Mesendoderm (in vitro differentiated cells): ENCODE measurements around the gene SDK1.

Experiments
- DNase-seq: peaks from one replicate; pipeline ENCODE4 v3.0.0; 2013
- H2AK5ac ChIP-seq: 2 replicates; pipeline ENCODE4 v1.6.1; 2013; ENCODE audit warnings: low read length, inconsistent platforms
- H2BK120ac ChIP-seq: 2 replicates; pipeline ENCODE4 v1.6.1; 2013; ENCODE audit warnings: low read depth, mild to moderate bottlenecking, low read length, moderate library complexity, mixed read lengths
- H2BK15ac ChIP-seq: replicated peaks from 2 replicates; pipeline ENCODE4 v1.6.1; 2013; ENCODE audit warnings: low read depth, mild to moderate bottlenecking, moderate library complexity
- H2BK5ac ChIP-seq: 2 replicates; pipeline ENCODE4 v1.6.1; 2013; ENCODE audit warnings: low read length, inconsistent platforms
- H3K18ac ChIP-seq: 2 replicates; pipeline ENCODE4 v1.6.1; 2013; ENCODE audit warnings: mild to moderate bottlenecking, low read length, mixed read lengths
- H3K23ac ChIP-seq: one replicate; pipeline ENCODE4 v1.6.1; 2013; ENCODE audit warnings: low read length
- H3K27ac ChIP-seq: 2 replicates; pipeline ENCODE4 v1.5.1; 2013; ENCODE audit warnings: low read depth, mild to moderate bottlenecking, inconsistent platforms, low read length, moderate library complexity
- H3K27me3 ChIP-seq: 2 replicates; pipeline ENCODE4 v1.6.1; 2013; ENCODE audit warnings: low read length, control low read depth, mild to moderate bottlenecking, inconsistent platforms; ENCODE audit not compliant: insufficient read depth, poor library complexity
- H3K36me3 ChIP-seq: 2 replicates; pipeline ENCODE4 v1.6.1; 2013; ENCODE audit warnings: low read length, inconsistent platforms; ENCODE audit not compliant: control insufficient read depth, insufficient read depth
- H3K4ac ChIP-seq: one replicate; pipeline ENCODE4 v1.6.1; 2013; ENCODE audit warnings: low read depth, mild to moderate bottlenecking, low read length, moderate library complexity
- H3K4me1 ChIP-seq: 2 replicates; pipeline ENCODE4 v1.6.1; 2013; ENCODE audit warnings: low read depth, low read length, inconsistent platforms; ENCODE audit not compliant: control insufficient read depth
- H3K4me2 ChIP-seq: 2 replicates; pipeline ENCODE4 v1.6.1; 2013; ENCODE audit warnings: low read length
- H3K4me3 ChIP-seq: 2 replicates; pipeline ENCODE4 v1.5.1; 2013; ENCODE audit warnings: mild to moderate bottlenecking, low read length
- H3K56ac ChIP-seq: one replicate; pipeline ENCODE4 v1.6.1; 2013; ENCODE audit warnings: low read length
- H3K79me1 ChIP-seq: 2 replicates; pipeline ENCODE4 v1.6.1; 2013; ENCODE audit warnings: low read length, inconsistent platforms
- H3K79me2 ChIP-seq: 2 replicates; pipeline ENCODE4 v1.6.1; 2013; ENCODE audit warnings: mild to moderate bottlenecking, low read length; ENCODE audit not compliant: control insufficient read depth, insufficient read depth
- H3K9ac ChIP-seq: 2 replicates; pipeline ENCODE4 v1.6.1; 2013; ENCODE audit warnings: low read length, inconsistent platforms
- H4K5ac ChIP-seq: one replicate; pipeline ENCODE4 v1.6.1; 2013; ENCODE audit warnings: low read length
- H4K8ac ChIP-seq: one replicate; pipeline ENCODE4 v1.6.1; 2013; ENCODE audit warnings: low read depth, mild to moderate bottlenecking, control low read depth, low read length, moderate library complexity
- WGBS: extraction: QIAGEN DNeasy Blood & Tissue Kit; methylation state at CpG from one replicate; pipeline ENCODE4 v1.1.7; 2013; ENCODE audit warnings: low lambda C conversion rate, missing lambda C conversion rate; ENCODE audit not compliant: insufficient coverage; ENCODE audit errors: extremely low coverage; 5-methylcytosine and 5-hydroxymethylcytosine counted together

Gene SDK1

DNA sequence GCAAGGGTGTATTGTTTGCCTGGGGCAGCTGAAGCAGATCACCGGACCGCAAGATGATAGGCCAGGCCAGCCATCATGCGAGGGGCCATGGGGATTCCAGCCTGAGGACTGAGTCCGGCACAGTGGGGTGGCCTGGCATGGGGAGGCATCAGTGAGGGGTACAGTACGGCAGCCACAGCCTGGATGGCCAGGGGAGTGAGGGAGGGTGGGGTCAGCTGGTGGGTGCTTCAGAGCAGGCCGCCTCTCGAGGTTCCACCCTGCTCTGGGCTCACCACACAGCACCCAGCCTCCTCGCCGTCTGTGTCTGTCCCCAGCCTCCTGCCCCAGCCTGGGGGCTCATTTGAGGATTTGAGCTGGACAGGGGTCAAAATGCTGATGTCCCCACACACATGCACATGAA, 872.6 kb downstream of the SDK1 start:
- Histone ChIP-seq H3K4me2 (no peak overlapping the region), H3K9ac (no peak overlapping the region), H3K79me2 (no peaks in the 10 kb centered on the region), H3K27ac (no peak overlapping the region), H2BK5ac (no peak overlapping the region), H3K56ac (no peak overlapping the region), H4K8ac (no peak overlapping the region), H2BK15ac (no peak overlapping the region), H2BK120ac (no peak overlapping the region), H3K4ac (no peak overlapping the region), H3K4me1 (no peaks in the 10 kb centered on the region), H3K27me3 (no peaks in the 10 kb centered on the region), H3K79me1 (no peaks in the 10 kb centered on the region), H3K23ac (no peak overlapping the region), H3K18ac (no peak overlapping the region), H4K5ac (no peak overlapping the region), H3K36me3 (no peaks in the 10 kb centered on the region), H3K4me3 (no peak overlapping the region), H2AK5ac (no peak overlapping the region)
- WGBS = no CpG with 5 or more reads among the region's 9 CpGs
- no peak for DNase-seq

DNA sequence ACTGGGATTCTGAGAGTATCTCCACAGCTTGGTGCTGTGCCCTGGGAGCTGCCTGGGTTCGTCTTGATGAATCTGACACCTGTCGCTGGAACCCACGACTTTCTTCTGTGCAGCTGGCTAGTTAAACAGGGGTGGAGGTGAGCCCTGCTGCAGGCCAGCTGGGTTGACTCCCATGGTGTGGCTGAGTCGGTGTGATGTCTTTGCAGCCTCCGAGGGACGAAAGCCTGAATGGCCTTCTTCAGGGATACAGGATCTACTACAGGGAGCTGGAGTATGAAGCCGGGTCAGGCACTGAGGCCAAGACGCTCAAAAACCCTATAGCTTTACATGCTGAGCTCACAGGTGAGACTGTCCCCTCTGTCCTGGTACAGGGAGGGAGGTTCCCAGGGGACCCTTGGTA, 873.0 kb downstream of the SDK1 start:
- Histone ChIP-seq H3K79me2 (no peaks in the 10 kb centered on the region), H3K79me1 (no peaks in the 10 kb centered on the region), H3K4me3 (no peak overlapping the region), H3K56ac (no peak overlapping the region), H2BK120ac (no peak overlapping the region), H3K27ac (no peak overlapping the region), H2BK15ac (no peak overlapping the region), H3K18ac (no peak overlapping the region), H3K4me1 (no peaks in the 10 kb centered on the region), H3K9ac (no peak overlapping the region), H3K36me3 (no peaks in the 10 kb centered on the region), H3K27me3 (no peaks in the 10 kb centered on the region), H3K23ac (no peak overlapping the region), H3K4ac (no peak overlapping the region), H2AK5ac (no peak overlapping the region), H4K8ac (no peak overlapping the region), H2BK5ac (no peak overlapping the region), H3K4me2 (no peak overlapping the region), H4K5ac (no peak overlapping the region)
- no peak for DNase-seq
- WGBS = no CpG with 5 or more reads among the region's 8 CpGs

DNA sequence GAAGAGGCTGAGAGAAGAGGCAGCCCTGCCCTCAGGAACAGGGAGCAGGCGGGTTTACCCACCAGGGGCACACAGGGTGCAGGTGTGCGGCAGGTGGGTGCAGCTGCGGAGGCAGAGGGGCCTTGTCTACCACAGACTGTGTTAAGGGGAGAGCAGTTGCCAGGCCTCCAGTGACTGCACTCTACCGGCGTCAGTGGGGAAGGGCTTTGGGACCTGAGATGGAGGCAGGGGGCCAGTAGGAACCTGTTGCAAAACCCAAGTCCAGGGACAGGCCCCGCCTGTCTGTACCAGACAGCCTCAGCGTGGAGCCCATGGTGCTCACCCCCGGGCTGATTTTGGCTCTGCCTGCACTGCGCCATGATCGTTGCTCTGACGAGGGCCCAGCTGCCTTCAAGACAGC, 873.4 kb downstream of the SDK1 start:
- Histone ChIP-seq H3K79me1 (no peaks in the 10 kb centered on the region), H3K79me2 (no peaks in the 10 kb centered on the region), H2AK5ac (no peak overlapping the region), H3K27me3 (no peaks in the 10 kb centered on the region), H3K18ac (no peak overlapping the region), H4K8ac (no peak overlapping the region), H3K36me3 (no peaks in the 10 kb centered on the region), H3K27ac (no peak overlapping the region), H3K23ac (no peak overlapping the region), H3K4me1 (no peaks in the 10 kb centered on the region), H3K4ac (no peak overlapping the region), H2BK5ac (no peak overlapping the region), H3K56ac (no peak overlapping the region), H3K4me3 (no peak overlapping the region), H4K5ac (no peak overlapping the region), H2BK120ac (no peak overlapping the region), H2BK15ac (no peak overlapping the region), H3K4me2 (no peak overlapping the region), H3K9ac (no peak overlapping the region)
- DNase-seq = no peak
- no CpG with 5 or more reads among the region's 11 CpGs for WGBS

DNA sequence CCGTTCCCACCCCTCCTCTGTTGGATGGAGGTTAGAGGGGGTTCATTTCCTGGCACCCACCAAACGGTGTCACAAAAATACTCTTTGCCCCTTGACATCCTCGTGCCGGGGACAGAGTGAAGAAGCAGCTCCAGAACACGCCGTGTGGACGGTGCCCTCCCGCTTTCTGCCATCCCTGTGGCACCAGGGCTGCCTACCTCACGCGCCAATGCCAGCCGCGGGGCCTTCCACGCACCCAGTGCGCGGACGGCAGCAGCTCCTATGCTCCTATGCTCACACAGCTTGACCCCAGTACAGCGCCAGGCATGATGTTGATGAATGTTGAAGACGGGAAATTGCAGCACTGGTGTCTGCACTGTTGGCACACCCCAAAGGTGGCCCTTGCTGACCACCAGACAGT, 873.8 kb downstream of the SDK1 start:
- no peaks in the 10 kb centered on the region for H3K79me1 ChIP-seq
- H3K56ac ChIP-seq = no peak overlapping the region
- no peak overlapping the region for H3K23ac ChIP-seq
- H3K4ac ChIP-seq = no peak overlapping the region
- H3K4me1 ChIP-seq = no peaks in the 10 kb centered on the region
- no peak overlapping the region for H3K27ac ChIP-seq
- H2BK15ac ChIP-seq = no peak overlapping the region
- no peak overlapping the region for H3K4me2 ChIP-seq
- no peak for DNase-seq
- no peak overlapping the region for H2AK5ac ChIP-seq
- no peaks in the 10 kb centered on the region for H3K36me3 ChIP-seq
- H3K79me2 ChIP-seq = no peaks in the 10 kb centered on the region
- no peak overlapping the region for H3K18ac ChIP-seq
- no CpG with 5 or more reads among the region's 18 CpGs for WGBS
- H2BK5ac ChIP-seq = no peak overlapping the region
- no peak overlapping the region for H3K4me3 ChIP-seq
- no peak overlapping the region for H4K5ac ChIP-seq
- H3K9ac ChIP-seq = no peak overlapping the region
- H3K27me3 ChIP-seq = no peaks in the 10 kb centered on the region
- H2BK120ac ChIP-seq = no peak overlapping the region
- no peak overlapping the region for H4K8ac ChIP-seq

DNA sequence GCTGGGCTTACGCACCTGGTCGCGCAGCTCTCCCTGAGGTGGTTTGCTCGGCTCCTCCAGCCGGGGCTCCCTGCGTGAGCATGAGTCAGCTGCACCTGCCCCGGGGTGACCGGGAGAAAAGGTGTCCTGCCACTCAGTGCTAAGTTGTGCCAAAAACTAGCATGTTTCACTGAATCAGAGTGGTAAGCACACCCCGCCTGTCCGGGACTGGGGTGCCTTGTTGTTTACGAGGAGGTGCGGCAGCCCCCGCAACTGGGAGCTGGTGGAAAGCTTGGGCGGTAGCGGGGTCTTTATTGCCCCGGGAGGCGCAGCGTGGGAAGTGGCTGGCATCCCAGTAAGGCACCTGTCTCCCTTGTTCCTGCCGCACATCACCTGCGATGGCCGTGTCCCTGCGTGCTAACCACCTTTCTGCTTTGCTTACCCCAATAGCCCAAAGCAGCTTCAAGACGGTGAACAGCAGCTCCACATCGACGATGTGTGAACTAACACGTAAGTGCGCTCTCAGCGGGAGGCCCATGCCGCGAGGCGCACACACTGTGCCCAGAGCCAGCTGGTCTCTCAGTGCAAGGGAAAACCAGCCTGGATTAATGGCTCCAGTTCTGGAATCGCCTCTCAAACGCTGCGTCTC, 874.4 kb downstream of the SDK1 start:
- Histone ChIP-seq H2BK15ac (no peak overlapping the region), H2BK5ac (no peak overlapping the region), H3K27ac (no peak overlapping the region), H2AK5ac (no peak overlapping the region), H3K4me1 (no peaks in the 10 kb centered on the region), H3K4me3 (no peak overlapping the region), H3K27me3 (no peaks in the 10 kb centered on the region), H3K23ac (no peak overlapping the region), H3K56ac (no peak overlapping the region), H3K36me3 (no peaks in the 10 kb centered on the region), H3K18ac (no peak overlapping the region), H3K79me1 (no peaks in the 10 kb centered on the region), H3K4ac (no peak overlapping the region), H4K8ac (no peak overlapping the region), H2BK120ac (no peak overlapping the region), H3K9ac (no peak overlapping the region), H3K4me2 (no peak overlapping the region), H3K79me2 (no peaks in the 10 kb centered on the region), H4K5ac (no peak overlapping the region)
- no CpG with 5 or more reads among the region's 34 CpGs for WGBS
- no peak for DNase-seq

DNA sequence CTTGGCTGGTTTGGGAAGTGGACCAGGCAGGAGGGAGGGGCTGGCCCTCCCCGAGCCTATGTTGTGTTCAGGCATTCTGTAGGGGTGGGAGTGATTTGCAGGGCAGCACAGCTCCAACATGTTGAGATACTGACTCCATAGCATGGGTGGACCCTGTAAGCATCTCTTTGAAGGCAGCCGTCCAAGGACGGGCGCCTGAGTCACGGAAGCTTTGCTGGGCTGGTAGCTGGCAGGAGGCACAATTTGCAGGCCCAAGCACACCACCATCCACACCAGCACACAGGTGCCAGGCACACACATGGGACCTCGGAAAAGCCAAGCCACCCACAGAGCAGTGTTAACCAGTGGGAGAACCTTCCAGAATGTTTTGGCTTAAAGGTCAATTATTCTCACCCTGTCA, 875.9 kb downstream of the SDK1 start:
- Histone ChIP-seq H4K8ac (no peak overlapping the region), H3K4me2 (no peak overlapping the region), H2BK15ac (no peak overlapping the region), H2BK5ac (no peak overlapping the region), H3K56ac (no peak overlapping the region), H3K27me3 (no peaks in the 10 kb centered on the region), H3K4me1 (no peaks in the 10 kb centered on the region), H3K23ac (no peak overlapping the region), H3K27ac (no peak overlapping the region), H3K79me2 (no peaks in the 10 kb centered on the region), H2BK120ac (no peak overlapping the region), H3K4me3 (no peak overlapping the region), H3K18ac (no peak overlapping the region), H2AK5ac (no peak overlapping the region), H3K79me1 (no peaks in the 10 kb centered on the region), H3K9ac (no peak overlapping the region), H3K36me3 (no peaks in the 10 kb centered on the region), H4K5ac (no peak overlapping the region), H3K4ac (no peak overlapping the region)
- WGBS = no CpG with 5 or more reads among the region's 6 CpGs
- DNase-seq = no peak
